GM18870 (cell line): ENCODE results near the gene RIPK1.

ENCODE experiments used
- ATAC-seq: cut with Tn5 transposase; IDR thresholded peaks from one replicate; pipeline ENCODE4 v1.9.1; 2021; ENCODE audit warnings: moderate library complexity; ENCODE audit not compliant: unreplicated experiment

Gene RIPK1

DNA sequence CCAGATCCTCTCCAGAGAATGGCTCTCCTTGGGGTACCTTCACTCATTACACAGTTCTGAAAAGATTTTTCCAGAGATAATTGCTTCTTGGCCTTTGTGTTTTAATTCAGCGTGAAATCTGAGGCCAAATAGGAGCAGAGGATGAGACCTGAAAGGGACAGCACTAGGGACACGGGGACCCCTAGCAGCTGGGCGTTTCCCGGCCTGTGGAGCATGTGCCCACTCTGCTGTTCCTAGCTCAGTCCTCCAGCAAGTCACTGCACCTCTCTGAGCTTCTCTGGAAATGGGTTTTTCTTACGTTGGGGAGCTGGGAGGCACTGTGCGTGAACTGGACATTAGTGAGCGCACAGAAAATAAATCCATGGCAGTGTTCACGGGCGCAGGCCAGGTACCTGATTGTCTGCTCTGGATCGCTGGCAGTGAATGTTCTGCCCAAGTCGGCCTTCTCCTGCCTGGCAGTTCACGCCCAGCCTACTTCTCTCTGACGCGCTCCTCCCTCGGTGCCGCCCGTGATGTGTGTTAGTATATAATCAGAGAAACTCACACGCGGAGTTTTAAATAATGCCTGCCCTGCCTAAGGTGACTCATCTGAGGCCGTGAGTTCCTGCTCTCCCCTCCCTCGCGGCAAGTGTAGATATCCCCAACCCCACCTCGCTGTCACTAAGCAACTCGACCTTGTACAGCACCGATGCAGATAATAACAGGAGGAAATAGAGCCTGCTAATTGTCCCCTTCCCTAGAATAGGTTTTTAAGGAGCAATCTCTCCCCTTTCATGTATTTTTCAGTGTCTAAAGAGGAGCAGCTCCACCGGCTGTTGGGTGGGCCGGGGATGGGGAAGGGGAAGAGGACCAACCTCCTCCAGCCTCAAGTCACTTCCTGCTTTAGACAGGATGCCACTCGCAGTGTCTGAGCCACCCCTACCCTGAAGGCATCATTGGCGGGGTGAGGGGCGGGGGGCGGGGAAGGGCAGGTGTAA lies 91.8 kb downstream of the RIPK1 start:
- ATAC-seq: no peak

DNA sequence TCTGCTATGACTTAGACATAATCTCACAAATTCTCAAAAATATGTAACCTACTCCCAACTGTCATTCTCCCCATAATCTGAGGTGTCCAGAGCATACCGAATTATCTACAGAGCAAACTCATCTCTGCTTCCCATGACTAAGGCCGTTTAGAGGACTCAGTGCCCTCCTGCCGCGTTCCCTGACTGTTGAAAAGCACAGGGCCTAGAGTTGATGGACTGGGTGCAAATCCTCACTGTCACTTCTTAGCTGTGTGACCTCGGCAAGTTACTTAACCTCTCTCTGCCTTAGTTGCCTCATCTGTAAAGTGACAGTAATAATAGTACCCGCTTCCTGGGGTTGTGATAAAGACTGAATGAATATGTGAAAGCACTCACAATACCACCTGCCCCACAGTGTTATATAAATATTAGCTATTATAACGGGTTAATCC lies 93.8 kb downstream of the RIPK1 start:
- no peak for ATAC-seq

DNA sequence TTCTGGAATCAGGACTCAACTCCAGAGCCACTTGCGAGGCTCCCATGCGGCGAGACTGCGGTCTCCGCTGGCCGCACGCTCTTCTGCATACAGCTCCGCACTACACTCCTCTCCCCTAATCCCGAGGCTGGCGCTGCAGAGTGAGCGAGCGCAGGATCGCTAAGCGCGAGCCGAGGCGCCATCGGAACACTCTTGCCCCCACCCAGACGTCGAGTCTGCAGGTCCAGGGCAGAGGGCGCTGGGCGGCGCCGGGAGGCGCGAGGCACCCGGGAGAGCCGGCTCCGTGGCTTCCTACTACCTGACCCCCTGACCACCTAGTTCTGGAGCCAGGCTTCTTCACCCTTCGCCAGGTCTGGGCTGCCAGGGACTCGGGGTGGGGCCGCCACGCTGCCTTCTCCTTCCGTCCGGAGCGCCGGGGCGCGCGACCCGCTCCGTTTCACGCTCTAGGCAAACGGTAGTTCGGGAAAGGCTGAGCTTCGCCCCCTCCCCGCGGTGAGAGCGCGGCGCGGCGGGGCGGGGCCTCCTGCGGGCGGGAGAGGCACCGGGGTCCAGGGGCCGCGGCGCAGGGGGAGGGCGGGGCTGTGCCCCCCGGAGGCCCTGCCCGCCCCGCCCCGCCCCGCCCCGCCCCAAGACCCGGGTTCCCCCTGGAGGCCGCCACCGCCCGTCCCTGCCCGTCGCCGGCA lies 94.4 kb downstream of the RIPK1 start:
- ATAC-seq: no peak

DNA sequence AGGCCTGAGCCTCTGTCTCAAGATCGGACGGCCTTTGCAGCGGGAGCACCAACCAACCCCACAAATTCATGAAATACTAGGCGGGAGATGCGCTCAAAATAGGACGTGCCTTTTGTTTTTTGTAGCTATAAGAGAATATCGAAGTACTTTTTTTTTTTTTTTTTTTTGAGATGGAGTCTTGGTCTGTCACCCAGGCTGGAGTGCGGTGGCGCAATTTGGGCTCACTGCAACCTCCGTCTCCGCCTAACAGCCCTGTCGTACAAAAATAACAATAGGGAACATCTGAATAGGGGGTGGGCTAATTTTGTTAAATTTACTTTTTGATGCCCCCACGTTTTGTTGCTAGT lies 94.9 kb downstream of the RIPK1 start:
- no peak for ATAC-seq

DNA sequence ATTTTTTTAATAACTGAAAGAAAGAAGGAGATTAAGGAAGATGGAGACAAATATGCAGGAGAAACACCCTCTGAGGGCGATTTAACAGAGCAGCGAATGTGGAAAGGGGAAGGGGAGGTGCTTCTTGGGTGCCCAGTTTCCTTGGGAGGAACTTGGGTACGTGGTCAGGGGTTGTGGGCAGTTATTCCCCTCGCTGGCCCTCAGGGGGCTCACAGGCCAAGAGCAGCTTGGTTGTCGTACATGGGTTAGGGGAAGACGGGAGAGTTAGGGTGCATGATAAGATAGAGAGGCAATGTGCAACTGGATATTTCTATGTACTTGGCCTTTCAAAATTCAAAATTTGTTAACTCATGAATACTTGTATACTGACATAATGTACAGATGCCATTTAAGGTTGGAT lies 96.1 kb downstream of the RIPK1 start:
- no peak for ATAC-seq
